ENCODE results near the gene JSRP1.

Gene JSRP1

GRCh38 chr19:2273356-2274184 lies 17.4 kb upstream of the JSRP1 start (continued):
- TF ChIP-seq ZNF645 (tag by site-specific recombination; IDR thresholded peaks at IDR 0.05) (no peak), ZNF610 (tag by site-specific recombination; IDR thresholded peaks at IDR 0.05; ENCODE audit: borderline replicate concordance) (0 out of 2 replicates have a peak, but pooled peaks have one; percentile 52), ZNF558 (tag by site-specific recombination; IDR thresholded peaks at IDR 0.05) (no peak), ZNF654 (tag by site-specific recombination; IDR thresholded peaks at IDR 0.05; ENCODE audit: low read depth) (peak; percentile 38), SP2 (tag by site-specific recombination; IDR thresholded peaks at IDR 0.05) (peak; percentile 91), ZNF639 (tag by site-specific recombination; IDR thresholded peaks at IDR 0.05) (peak; percentile 18; the same call in 1 of the 2 replicates), ZNF174 (tag by site-specific recombination; IDR thresholded peaks at IDR 0.05) (no peak), ZNF26 (tag by site-specific recombination; IDR thresholded peaks at IDR 0.05) (no peak), ZNF785 (tag by site-specific recombination; IDR thresholded peaks at IDR 0.05) (no peak; the same call in 1 of the 2 replicates), PBX3 (CRISPR knock-in tag; IDR thresholded peaks at IDR 0.05) (peak; percentile 66; the same call in 1 of the 2 replicates), ZNF112 (tag by site-specific recombination; IDR thresholded peaks at IDR 0.05) (no peak), ZNF274 (IDR thresholded peaks at IDR 0.05; ENCODE audit: low read length) (no peak), ZNF274 (tag by site-specific recombination; IDR thresholded peaks at IDR 0.05; ENCODE audit: borderline replicate concordance) (no peak), ZNF514 (tag by site-specific recombination; IDR thresholded peaks at IDR 0.05) (no peak), CTCF (tag by site-specific recombination; IDR thresholded peaks at IDR 0.05) (peak; percentile 99), ZNF600 (tag by site-specific recombination; IDR thresholded peaks at IDR 0.05) (peak; percentile 92), ZNF692 (tag by site-specific recombination; IDR thresholded peaks at IDR 0.05) (peak; percentile 77), TSHZ1 (tag by site-specific recombination; IDR thresholded peaks at IDR 0.05; ENCODE audit: borderline replicate concordance) (no peak), GLI4 (tag by site-specific recombination; IDR thresholded peaks at IDR 0.05) (peak; percentile 57; the same call in 1 of the 2 replicates), ZNF580 (tag by site-specific recombination; IDR thresholded peaks at IDR 0.05) (peak; percentile 86), ZNF157 (tag by site-specific recombination; IDR thresholded peaks at IDR 0.05) (no peak), HOXD13 (CRISPR knock-in tag; IDR thresholded peaks at IDR 0.05; ENCODE audit: borderline replicate concordance) (0 out of 2 replicates have a peak, but pooled peaks have one; percentile 14), ZNF544 (tag by site-specific recombination; IDR thresholded peaks at IDR 0.05) (no peak), ZNF416 (tag by site-specific recombination; IDR thresholded peaks at IDR 0.05) (no peak)

Measured in HEK293 (cell line).